HG02678 (cell line): Measurements from ENCODE around the gene CSNK1A1.

Source experiments
- ATAC-seq: cut with Tn5 transposase; IDR thresholded peaks from one replicate; pipeline ENCODE4 v1.9.1; 2021; ENCODE audit warnings: mild to moderate bottlenecking, moderate library complexity; ENCODE audit not compliant: unreplicated experiment

The CSNK1A1 gene

GRCh38 chr5:149493316-149493715 lies 57.9 kb downstream of the CSNK1A1 start:
- ATAC-seq: no peak

- ATAC-seq: no peak
Observed at GRCh38 chr5:149492781-149493180, 58.5 kb downstream of the CSNK1A1 start.

- ATAC-seq: no peak
Observed at GRCh38 chr5:149490599-149491485, 60.4 kb downstream of the CSNK1A1 start.

GRCh38 chr5:149489605-149490037 lies 61.6 kb downstream of the CSNK1A1 start:
- ATAC-seq: no peak

GRCh38 chr5:149488645-149489306 lies 62.5 kb downstream of the CSNK1A1 start:
- ATAC-seq: no peak

GRCh38 chr5:149487672-149488071 lies 63.6 kb downstream of the CSNK1A1 start:
- no peak for ATAC-seq

- no peak for ATAC-seq
Observed at GRCh38 chr5:149486726-149487635, 64.3 kb downstream of the CSNK1A1 start.

DNA sequence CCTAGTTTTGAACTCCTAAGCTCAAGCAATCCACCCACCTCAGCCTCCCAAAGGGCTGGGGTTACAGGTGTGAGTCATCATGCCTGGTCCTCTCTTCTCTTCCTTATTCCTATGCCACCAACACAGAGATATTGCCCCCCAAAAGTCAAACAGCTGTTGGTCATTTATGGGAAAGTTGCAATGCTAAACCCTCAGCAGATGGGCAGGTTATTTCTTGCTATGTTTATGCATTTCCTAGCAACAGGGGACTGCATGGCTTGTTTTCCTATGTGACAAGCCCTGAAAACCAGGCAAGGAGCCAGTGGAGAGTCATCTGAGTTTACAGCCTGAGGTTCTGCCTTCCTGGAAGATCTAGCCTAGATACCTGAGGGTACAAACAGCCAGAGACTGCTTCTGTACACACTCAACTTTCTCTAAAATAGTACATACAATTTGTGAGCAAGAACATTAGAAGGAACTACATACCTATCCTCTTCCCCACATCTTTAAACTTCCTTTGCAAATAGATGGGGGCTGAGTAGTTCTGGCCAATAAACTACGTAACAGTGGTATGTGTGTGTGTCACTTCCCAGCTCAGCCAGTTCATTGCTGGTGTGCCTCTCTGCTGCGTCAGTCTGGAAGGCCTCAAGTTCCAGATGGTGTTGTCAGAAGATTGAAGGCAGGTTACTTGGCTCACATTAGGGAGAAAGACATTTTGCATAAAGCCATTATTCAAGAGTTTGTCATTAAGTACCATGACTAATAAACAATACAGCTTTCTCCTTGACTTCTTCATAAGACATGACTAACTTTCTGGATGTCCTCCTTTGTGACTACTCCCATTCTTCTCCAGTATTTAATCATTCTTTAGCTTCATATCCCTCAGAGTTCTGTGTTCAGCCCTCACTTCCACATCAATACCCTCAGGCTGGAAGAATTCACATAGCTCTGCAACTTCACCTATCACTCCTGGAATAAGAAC lies 65.3 kb downstream of the CSNK1A1 start:
- no peak for ATAC-seq

GRCh38 chr5:149481485-149481884 lies 69.8 kb downstream of the CSNK1A1 start:
- ATAC-seq: no peak

- ATAC-seq: no peak
Observed at GRCh38 chr5:149478761-149479160, 72.5 kb downstream of the CSNK1A1 start.

- no peak for ATAC-seq
Observed at GRCh38 chr5:149475777-149476176, 75.5 kb downstream of the CSNK1A1 start.

- no peak for ATAC-seq
Observed at GRCh38 chr5:149474198-149474597, 77.0 kb downstream of the CSNK1A1 start.

DNA sequence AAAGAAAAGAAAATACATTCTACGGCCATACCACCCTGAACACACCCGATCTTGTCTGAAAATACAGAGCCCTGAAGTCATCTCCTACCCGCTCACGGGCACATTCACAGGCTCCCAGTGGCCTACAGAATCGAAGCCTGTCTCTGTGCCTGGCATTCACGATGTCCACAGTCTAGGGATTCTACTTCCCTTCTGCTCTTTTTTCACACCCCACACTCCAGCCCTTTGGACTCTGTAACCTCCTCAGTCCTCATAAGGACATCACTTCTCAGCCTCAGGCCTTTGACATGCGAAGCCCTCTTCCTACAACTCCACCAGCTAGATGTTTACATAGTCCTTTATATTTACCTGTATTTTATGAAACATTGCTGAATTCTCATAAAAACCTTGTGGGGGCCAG lies 77.8 kb downstream of the CSNK1A1 start:
- no peak for ATAC-seq

DNA sequence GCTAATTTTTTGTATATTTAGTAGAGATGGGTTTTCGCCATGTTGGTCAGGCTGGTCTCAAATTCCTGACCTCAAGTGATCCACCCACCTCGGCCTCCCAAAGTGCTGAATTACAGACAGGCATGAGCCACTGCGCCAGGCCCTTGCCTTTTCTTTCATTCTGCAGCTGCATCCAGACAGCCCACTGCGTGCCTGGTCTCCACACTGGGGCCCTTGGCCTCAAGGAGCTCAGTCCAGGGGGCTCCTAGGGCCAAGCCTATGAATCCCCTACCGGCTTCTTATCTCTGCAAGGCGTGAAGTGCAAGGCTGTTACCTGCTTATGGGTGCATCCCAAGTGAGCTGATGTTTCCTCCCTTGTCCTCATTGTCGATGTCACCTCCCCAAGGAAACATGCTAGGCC lies 78.8 kb downstream of the CSNK1A1 start:
- no peak for ATAC-seq

- no peak for ATAC-seq
Observed at GRCh38 chr5:149471406-149472183, 79.6 kb downstream of the CSNK1A1 start.

DNA sequence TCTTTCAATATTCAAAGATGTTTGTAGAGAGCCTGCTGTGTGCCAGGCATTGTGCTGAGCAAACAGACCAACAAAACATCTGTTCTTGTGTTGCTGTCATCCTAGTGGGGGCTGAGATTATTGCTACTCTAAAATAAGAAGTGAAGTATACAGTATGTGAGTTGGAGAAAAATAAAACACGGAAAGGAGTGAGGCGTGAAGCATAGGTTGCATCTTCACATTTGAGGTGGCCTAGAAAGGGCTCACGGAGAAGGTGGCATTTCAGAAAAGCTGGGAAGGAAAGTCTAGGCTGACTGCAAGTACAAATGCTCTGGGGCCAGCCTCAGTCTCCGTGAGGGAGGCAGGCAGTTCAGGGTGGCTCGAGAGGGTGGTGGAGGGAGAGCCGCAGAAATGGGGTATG lies 80.3 kb downstream of the CSNK1A1 start:
- ATAC-seq: no peak

DNA sequence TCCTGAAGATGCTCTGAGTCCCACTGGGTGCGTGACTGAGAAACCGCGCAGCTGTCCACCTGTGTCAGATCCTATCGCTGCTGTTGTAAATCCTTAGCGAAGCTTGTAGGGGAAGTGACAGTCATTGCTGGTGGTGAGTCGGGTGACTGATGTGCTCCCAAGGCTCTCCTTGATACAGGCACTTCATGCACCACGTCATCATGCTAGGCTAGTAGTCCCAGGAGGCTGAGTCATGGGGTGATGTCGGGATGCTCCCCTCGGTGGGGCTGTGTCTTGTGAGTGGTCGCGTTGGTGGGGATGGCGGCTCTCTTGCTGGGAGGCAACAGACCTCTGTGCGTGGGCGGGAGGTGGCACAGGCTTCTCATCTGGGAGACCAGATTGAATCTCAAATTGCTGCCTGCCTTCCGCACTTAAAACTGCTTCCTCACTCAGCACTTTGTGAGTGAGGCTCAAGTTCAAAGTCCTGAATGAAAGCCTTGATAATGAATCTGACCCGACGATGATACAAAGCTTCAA lies 84.7 kb downstream of the CSNK1A1 start:
- no peak for ATAC-seq

DNA sequence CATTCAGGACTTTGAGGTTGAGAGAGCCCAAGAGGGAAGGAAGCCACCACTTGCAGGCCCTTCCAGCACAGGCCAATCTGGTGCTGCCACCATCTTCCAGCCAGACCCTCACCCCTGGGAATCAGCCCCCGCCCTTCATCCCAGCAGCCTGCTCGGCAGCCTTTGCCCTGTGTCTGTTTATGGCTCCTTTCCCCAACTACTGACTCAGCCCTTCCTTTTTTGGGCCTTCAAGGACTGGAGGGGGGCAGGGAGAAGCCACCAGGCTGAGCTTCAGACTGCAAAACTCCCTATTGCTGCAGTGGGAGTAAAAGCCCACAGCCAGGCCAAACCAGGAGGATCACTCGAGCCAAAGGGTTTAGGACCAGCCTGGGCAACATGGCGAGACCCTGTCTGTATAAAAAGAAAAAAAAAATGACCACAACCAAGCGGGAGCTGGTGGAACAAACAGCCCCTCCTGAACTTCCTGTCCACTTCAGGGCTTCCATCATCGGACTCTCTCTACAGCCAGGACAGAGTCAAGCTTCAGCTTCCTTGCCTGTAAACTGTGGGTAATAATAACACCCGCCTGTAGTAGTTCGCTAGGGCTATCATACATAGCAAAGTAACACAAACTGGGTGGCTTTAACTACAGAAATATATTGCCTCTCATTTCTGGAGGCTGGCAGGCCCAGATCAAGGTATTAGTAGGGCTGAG lies 86.3 kb downstream of the CSNK1A1 start:
- no peak for ATAC-seq
